Sigmoid colon (tissue), 7 donors: ENCODE measurements around the gene LRP2BP. TPM values are rescaled to one million over a fixed set of nuclear protein-coding genes. Genes with fewer than 3 reads are reported as not detected.
"Not testable (repeated sequence)": the region's sequence is repeated elsewhere in the genome, so short reads cannot be mapped to it uniquely, and the experiment has no call there.

Source experiments
- DNase-seq: peaks from one replicate; pipeline ENCODE4 v3.0.0-alpha.2; 2019
- H3K27ac ChIP-seq, 4 donors: fragments of 200-600 bp; sonication (generic); one replicate each; pipeline ENCODE4 v1.5.1; 2016 to 2019; ENCODE audit warnings: mild to moderate bottlenecking in 1 of 4
- H3K27me3 ChIP-seq, 3 donors: fragments of 200-600 bp; sonication (generic); one replicate each; pipeline ENCODE4 v1.5.1; 2019; ENCODE audit warnings: mild to moderate bottlenecking in 1 of 3
- H3K36me3 ChIP-seq, 4 donors: fragments of 200-600 bp; sonication (generic); one replicate each; pipeline ENCODE4 v1.5.1; 2016 to 2019
- H3K4me1 ChIP-seq, 4 donors: fragments of 200-600 bp; sonication (generic); one replicate each; pipeline ENCODE4 v1.5.1; 2017 to 2019
- H3K4me3 ChIP-seq, 4 donors: fragments of 200-600 bp; sonication (generic); one replicate each; pipeline ENCODE4 v1.5.1; 2017 to 2019; ENCODE audit warnings: mild to moderate bottlenecking in 2 of 4, moderate library complexity in 1 of 4
- H3K9me3 ChIP-seq, 4 donors: fragments of 200-600 bp in 3 of 4; sonication (generic) in 3 of 4; one replicate each; pipeline versions ENCODE4 v1.5.1 to v1.6.1; 2013 to 2019
- CTCF ChIP-seq, 4 experiments: fragments of 450-650 bp in 3 of 4; fragments of 200-600 bp in 1 of 4; IDR thresholded peaks; one replicate each; pipeline ENCODE4 v1.5.1; 2016 to 2019; ENCODE audit warnings: antibody characterized with exemption in 4 of 4, mild to moderate bottlenecking in 3 of 4, moderate library complexity in 2 of 4
- EP300 ChIP-seq, 4 donors: sonication (generic); formaldehyde crosslinking; IDR thresholded peaks; one replicate each; pipeline ENCODE4 v1.6.1; 2017; ENCODE audit warnings: antibody characterized with exemption in 4 of 4
- POLR2A ChIP-seq, 2 donors: fragments of 450-650 bp; IDR thresholded peaks; one replicate each; pipeline ENCODE4 v1.6.1; 2016; ENCODE audit warnings: antibody characterized with exemption in 2 of 2, mild to moderate bottlenecking in 2 of 2, moderate library complexity in 2 of 2
- POLR2AphosphoS5 ChIP-seq, 4 donors: sonication (generic); formaldehyde crosslinking; IDR thresholded peaks; one replicate each; pipeline ENCODE4 v1.6.1; 2017; ENCODE audit warnings: antibody characterized with exemption in 4 of 4
- WGBS, 2 donors: extraction: QIAGEN DNeasy Blood & Tissue Kit; methylation state at CpG; one replicate each; pipeline ENCODE4 v1.1.7; 2013; 5-methylcytosine and 5-hydroxymethylcytosine counted together
- intact Hi-C: fragments of 100-400 bp; cut with DNase I; formaldehyde crosslinking; loops from one replicate; pipeline ENCODE4 v1.15.1; 2023
- polyA plus RNA-seq, 3 donors: library from polyadenylated mRNA; stranded (reverse); fragments of 200-250 nt; gene quantifications; one replicate each; pipeline ENCODE4 v1.2.3, GENCODE V29; 2013
- total RNA-seq, 4 donors: library from RNA; depleted of rRNA; stranded (reverse); fragments of >200 nt; gene quantifications; one replicate each; pipeline ENCODE4 v1.1.0, GENCODE V29; 2016
- donor health status: healthy with polysubstance abuse.
- donor health status: Bipolar disorder and iron deficiency.
- donor health status: healthy.

LRP2BP gene
- total and polyA plus RNA-seq, 7 donors = 0.16 to 2.6 (median 1.8) TPM

GRCh38 chr4:185328586-185328985 is 67.1 kb downstream of the LRP2BP start:
- WGBS, 2 donors = 85 to 98% methylated on average over 7 of the region's 7 CpGs
- intact Hi-C loops = no loop called here
- TF ChIP-seq POLR2A (IDR thresholded peaks at IDR 0.05) (no peak), CTCF (IDR thresholded peaks at IDR 0.05) (no peak), EP300 (IDR thresholded peaks at IDR 0.05) (no peak), POLR2AphosphoS5 (IDR thresholded peaks at IDR 0.05) (no peak)

DNA sequence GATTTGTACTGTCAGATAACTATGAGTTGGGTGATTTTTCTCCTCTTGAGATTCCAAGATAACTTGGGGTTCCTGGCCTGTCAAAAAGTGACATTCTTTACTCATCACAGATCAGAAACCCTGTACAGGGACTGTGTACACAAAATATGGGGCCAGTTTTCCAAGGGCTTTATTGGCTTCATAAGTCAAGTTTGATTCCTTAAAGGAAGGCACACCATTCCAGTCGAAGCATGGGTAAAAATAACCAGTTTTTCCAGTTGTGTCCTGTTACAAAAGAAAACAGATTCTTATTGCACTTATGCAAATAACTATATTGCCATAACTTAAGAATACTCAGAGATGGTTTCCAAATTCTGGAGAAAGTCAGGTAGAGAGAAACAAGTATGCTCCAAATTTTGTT is 70.0 kb downstream of the LRP2BP start:
- H3K4me3 ChIP-seq, H3K27me3 ChIP-seq, DNase-seq, H3K9me3 ChIP-seq, intact Hi-C loops: not testable (repeated sequence)
- Histone ChIP-seq H3K36me3 (peaks cover 0 to 11% (median 2%) of the 10 kb centered on the region in 4 donors), H3K4me1 (peaks cover 0 to 19% (median 4%) of the 10 kb centered on the region in 4 donors), H3K27ac (peak overlapping the region in 3 of 4 donors; percentile 25 to 73 (median 64))
- WGBS, 2 donors = 13 to 59% methylated on average over 1 of the region's 1 CpG

More at GRCh38 chr4:185328586-185328985, 67.1 kb downstream of the LRP2BP start:
- Histone ChIP-seq H3K27me3 (no peaks in the 10 kb centered on the region), H3K4me3 (no peak overlapping the region), H3K4me1 (peaks cover 0 to 8% (median 1%) of the 10 kb centered on the region in 4 donors), H3K36me3 (peaks cover 0 to 4% (median 2%) of the 10 kb centered on the region in 4 donors), H3K27ac (peak overlapping the region in 3 of 4 donors; percentile 67 to 75 (median 73)), H3K9me3 (no peaks in the 10 kb centered on the region)
- no peak for DNase-seq

DNA sequence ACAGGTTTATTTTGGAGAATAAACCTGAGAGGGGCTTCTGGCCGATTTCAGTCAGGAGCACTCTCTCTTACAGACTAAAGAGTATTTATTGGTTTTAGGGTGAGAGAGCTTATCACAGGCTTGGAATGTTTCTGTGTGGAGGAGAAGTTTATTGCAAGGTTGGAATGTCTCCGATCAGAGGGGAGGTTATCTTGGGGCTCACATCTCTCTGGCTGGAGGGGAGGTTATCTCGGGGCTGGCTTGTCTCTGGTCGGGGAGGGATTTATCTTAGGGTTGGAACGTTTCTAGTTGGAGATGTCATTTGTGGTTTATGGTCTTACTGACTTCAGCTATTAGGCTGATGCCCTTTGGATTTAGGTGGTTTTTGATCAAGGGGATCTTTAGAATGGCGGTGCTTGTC is 71.4 kb downstream of the LRP2BP start:
- WGBS, 2 donors = 87 to 91% methylated on average over 6 of the region's 6 CpGs
- H3K9me3 ChIP-seq, DNase-seq, H3K27me3 ChIP-seq, intact Hi-C loops, H3K4me3 ChIP-seq: not testable (repeated sequence)
- H3K27ac ChIP-seq = peak overlapping the region in 3 of 4 donors; percentile 25 to 70 (median 64)
- peaks cover 0 to 11% (median 2%) of the 10 kb centered on the region in 4 donors for H3K36me3 ChIP-seq
- peaks cover 0 to 17% (median 5%) of the 10 kb centered on the region in 4 donors for H3K4me1 ChIP-seq

DNA sequence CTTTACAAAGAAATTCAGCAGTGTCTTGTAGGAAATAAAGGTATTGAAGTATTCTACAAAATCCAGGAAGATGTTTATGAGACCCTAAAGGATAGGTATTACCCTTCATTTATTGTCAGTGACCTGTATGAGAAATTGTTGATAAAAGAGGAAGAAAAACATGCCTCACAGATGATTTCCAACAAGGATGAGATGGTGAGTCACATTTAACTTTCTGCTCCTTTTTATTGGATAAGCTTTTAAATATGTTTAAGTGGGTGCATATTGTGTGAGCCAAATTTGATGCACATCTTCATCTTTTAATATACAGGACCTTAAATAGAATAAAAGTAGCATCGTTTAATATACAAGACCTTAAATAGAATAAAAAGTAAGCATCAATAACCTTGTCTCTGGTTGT is 72.1 kb downstream of the LRP2BP start:
- peaks cover 0 to 11% (median 2%) of the 10 kb centered on the region in 4 donors for H3K36me3 ChIP-seq
- H3K4me3 ChIP-seq = no peak overlapping the region
- TF ChIP-seq CTCF (IDR thresholded peaks at IDR 0.05) = no peak
- TF ChIP-seq POLR2AphosphoS5 (IDR thresholded peaks at IDR 0.05) = no peak
- TF ChIP-seq POLR2A (IDR thresholded peaks at IDR 0.05) = no peak
- H3K27ac ChIP-seq = peak overlapping the region in 3 of 4 donors; percentile 25 to 70 (median 64)
- WGBS, 2 donors = 94 to 98% methylated on average over 1 of the region's 1 CpG
- no peak for DNase-seq
- H3K4me1 ChIP-seq = peaks cover 0 to 17% (median 5%) of the 10 kb centered on the region in 4 donors
- intact Hi-C loops = no loop called here
- no peaks in the 10 kb centered on the region for H3K9me3 ChIP-seq
- H3K27me3 ChIP-seq = no peaks in the 10 kb centered on the region

DNA sequence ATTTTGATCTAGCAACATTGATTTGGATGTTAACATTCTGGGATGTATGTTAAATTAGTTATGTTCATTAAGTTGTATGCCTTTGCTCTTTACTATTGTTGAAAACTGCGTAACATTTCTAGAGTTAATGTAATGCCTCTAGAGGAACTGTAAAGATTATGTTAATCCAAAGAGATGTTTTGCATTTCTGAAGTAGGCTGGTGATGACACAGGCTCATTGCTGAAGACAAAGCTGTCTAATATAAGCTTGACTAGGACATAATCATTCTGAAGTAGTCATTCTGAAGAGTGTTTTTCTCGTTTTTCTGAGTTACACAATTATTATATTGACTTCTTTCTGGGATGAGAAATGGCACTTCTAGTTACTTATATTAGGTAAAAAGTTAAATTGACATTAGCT is 72.9 kb downstream of the LRP2BP start:
- H3K4me1 ChIP-seq = peaks cover 0 to 20% (median 5%) of the 10 kb centered on the region in 4 donors
- intact Hi-C loops = no loop called here
- H3K4me3 ChIP-seq = no peak overlapping the region
- WGBS, 2 donors = 86 to 88% methylated on average over 2 of the region's 2 CpGs
- peak overlapping the region in 2 of 4 donors; percentile 64 to 70 for H3K27ac ChIP-seq
- peaks cover 0 to 11% (median 2%) of the 10 kb centered on the region in 4 donors for H3K36me3 ChIP-seq
- no peak for DNase-seq
- TF ChIP-seq POLR2AphosphoS5 (IDR thresholded peaks at IDR 0.05) (no peak), POLR2A (IDR thresholded peaks at IDR 0.05) (no peak), EP300 (IDR thresholded peaks at IDR 0.05) (no peak), CTCF (IDR thresholded peaks at IDR 0.05) (no peak)
- H3K9me3 ChIP-seq = no peaks in the 10 kb centered on the region
- H3K27me3 ChIP-seq = no peaks in the 10 kb centered on the region

GRCh38 chr4:185318679-185319078 is 77.0 kb downstream of the LRP2BP start:
- Histone ChIP-seq H3K27me3 (no peaks in the 10 kb centered on the region), H3K4me1 (peaks cover 0 to 17% (median 4%) of the 10 kb centered on the region in 4 donors), H3K4me3 (no peak overlapping the region), H3K36me3 (peaks cover 0 to 16% (median 0%) of the 10 kb centered on the region in 4 donors), H3K27ac (no peak overlapping the region), H3K9me3 (no peaks in the 10 kb centered on the region)
- intact Hi-C loops = no loop called here
- WGBS, 2 donors = 12 to 21% methylated on average over 2 of the region's 2 CpGs
- TF ChIP-seq CTCF (IDR thresholded peaks at IDR 0.05) = no peak
- TF ChIP-seq EP300 (IDR thresholded peaks at IDR 0.05) = no peak
- no peak for TF ChIP-seq POLR2A (IDR thresholded peaks at IDR 0.05)
- TF ChIP-seq POLR2AphosphoS5 (IDR thresholded peaks at IDR 0.05) = no peak
- DNase-seq = no peak
